BE2C (cell line): Measurements from ENCODE around the gene SMPX.

Experiments
- DNase-seq: peaks from one replicate; pipeline ENCODE4 v3.0.0-alpha.2; 2020
- H3K27me3 ChIP-seq: fragments of 250-450 bp; sonication (Bioruptor Pico); 2 replicates; pipeline ENCODE4 v1.5.1; 2020; ENCODE audit warnings: mild to moderate bottlenecking
- H3K36me3 ChIP-seq: fragments of 250-450 bp; sonication (Bioruptor Pico); 2 replicates; pipeline ENCODE4 v1.5.1; 2020; ENCODE audit warnings: mild to moderate bottlenecking
- H3K4me1 ChIP-seq: fragments of 250-450 bp; sonication (Bioruptor Pico); 2 replicates; pipeline ENCODE4 v1.5.1; 2020
- H3K4me3 ChIP-seq: 2 replicates; pipeline ENCODE4 v1.5.1; 2011; ENCODE audit warnings: low read depth, low read length
- H3K9me3 ChIP-seq: fragments of 250-450 bp; sonication (Bioruptor Pico); 2 replicates; pipeline ENCODE4 v1.5.1; 2020
- CTCF ChIP-seq: IDR thresholded peaks from 2 replicates; pipeline ENCODE4 v1.5.1; 2012; ENCODE audit warnings: mild to moderate bottlenecking, low read depth, low read length

Gene SMPX

GRCh38 chrX:21702725-21703124, 55.2 kb downstream of the SMPX start:
- no peaks in the 10 kb centered on the region for H3K27me3 ChIP-seq
- no peak for DNase-seq
- H3K36me3 ChIP-seq: no peaks in the 10 kb centered on the region

GRCh38 chrX:21700967-21701366, 56.9 kb downstream of the SMPX start:
- no peak for DNase-seq
- TF ChIP-seq CTCF: no peak
- Histone ChIP-seq H3K27me3 (no peaks in the 10 kb centered on the region), H3K4me1 (peaks cover 8% of the 10 kb centered on the region), H3K9me3 (no peaks in the 10 kb centered on the region), H3K4me3 (no peak overlapping the region), H3K36me3 (no peaks in the 10 kb centered on the region)

More at GRCh38 chrX:21702725-21703124, 55.2 kb downstream of the SMPX start:
- no peak overlapping the region for H3K4me3 ChIP-seq
- no peak for TF ChIP-seq CTCF
- H3K4me1 ChIP-seq: peaks cover 8% of the 10 kb centered on the region
- no peaks in the 10 kb centered on the region for H3K9me3 ChIP-seq

- no peaks in the 10 kb centered on the region for H3K27me3 ChIP-seq
- peaks cover 8% of the 10 kb centered on the region for H3K4me1 ChIP-seq
- no peaks in the 10 kb centered on the region for H3K9me3 ChIP-seq
- no peaks in the 10 kb centered on the region for H3K36me3 ChIP-seq
- TF ChIP-seq CTCF: no peak
- no peak overlapping the region for H3K4me3 ChIP-seq
- no peak for DNase-seq
These were observed 57.6 kb downstream of the SMPX start for GRCh38 chrX:21700275-21700674.

- Histone ChIP-seq H3K4me1 (peaks cover 8% of the 10 kb centered on the region), H3K36me3 (no peaks in the 10 kb centered on the region), H3K4me3 (no peak overlapping the region), H3K9me3 (no peaks in the 10 kb centered on the region), H3K27me3 (no peaks in the 10 kb centered on the region)
- TF ChIP-seq CTCF: no peak
- DNase-seq: no peak
These were observed 58.8 kb downstream of the SMPX start for GRCh38 chrX:21699136-21699535.

- Histone ChIP-seq H3K27me3 (no peaks in the 10 kb centered on the region), H3K4me1 (peaks cover 8% of the 10 kb centered on the region), H3K36me3 (no peaks in the 10 kb centered on the region), H3K9me3 (no peaks in the 10 kb centered on the region), H3K4me3 (no peak overlapping the region)
- no peak for DNase-seq
- no peak for TF ChIP-seq CTCF
These were observed 59.6 kb downstream of the SMPX start for GRCh38 chrX:21698272-21698671.

GRCh38 chrX:21691512-21692018, 66.4 kb downstream of the SMPX start:
- Histone ChIP-seq H3K27me3 (no peaks in the 10 kb centered on the region), H3K4me1 (no peaks in the 10 kb centered on the region), H3K9me3 (no peaks in the 10 kb centered on the region), H3K4me3 (no peak overlapping the region), H3K36me3 (no peaks in the 10 kb centered on the region)
- TF ChIP-seq CTCF: no peak
- DNase-seq: no peak
